ENCODE data around the gene ARFGAP2. TPM values are rescaled to one million over a fixed set of nuclear protein-coding genes. Genes with fewer than 3 reads are reported as not detected.
"Not testable (repeated sequence)": the region's sequence is repeated elsewhere in the genome, so short reads cannot be mapped to it uniquely, and the experiment has no call there.

ARFGAP2 gene
- total RNA-seq, 1 experiment from 2014 or later, result 97.5 TPM

- H3K9ac ChIP-seq (ENCODE audit: low read length), result no peak overlapping the region
- no peaks in the 10 kb centered on the region for H3K36me3 ChIP-seq (ENCODE audit: low read depth, low read length)
- H3K9me3 ChIP-seq (ENCODE audit: low read length), result no peaks in the 10 kb centered on the region
- H3F3A ChIP-seq (ENCODE audit: low read length, unreplicated experiment), result no peaks in the 10 kb centered on the region
- ATAC-seq (no peak), DNase-seq (peak; percentile 37)
- H3K4me1 ChIP-seq (ENCODE audit: insufficient read depth, low read length), result peaks cover 19% of the 10 kb centered on the region
- no peak overlapping the region for H3K27ac ChIP-seq (ENCODE audit: low read length)
- CTCF ChIA-PET, result no interaction called here
- H2AFZ ChIP-seq (ENCODE audit: low read length), result no peak overlapping the region
- no peak overlapping the region for H3K4me2 ChIP-seq (ENCODE audit: low read length)
- no TSS peak for BruUV-seq (replicated peaks)
- H3K4me3 ChIP-seq (ENCODE audit: low read length), result no peak overlapping the region
- intact Hi-C loops (cut with micrococcal nuclease), result no loop called here
- TF ChIP-seq EZH2phosphoT487 (IDR thresholded peaks at IDR 0.05; ENCODE audit: borderline replicate concordance, low read length) (no peak), EZH2 (IDR thresholded peaks at IDR 0.05; ENCODE audit: low read length, unreplicated experiment) (no peak)
- TF ChIP-seq, protein P1, sequence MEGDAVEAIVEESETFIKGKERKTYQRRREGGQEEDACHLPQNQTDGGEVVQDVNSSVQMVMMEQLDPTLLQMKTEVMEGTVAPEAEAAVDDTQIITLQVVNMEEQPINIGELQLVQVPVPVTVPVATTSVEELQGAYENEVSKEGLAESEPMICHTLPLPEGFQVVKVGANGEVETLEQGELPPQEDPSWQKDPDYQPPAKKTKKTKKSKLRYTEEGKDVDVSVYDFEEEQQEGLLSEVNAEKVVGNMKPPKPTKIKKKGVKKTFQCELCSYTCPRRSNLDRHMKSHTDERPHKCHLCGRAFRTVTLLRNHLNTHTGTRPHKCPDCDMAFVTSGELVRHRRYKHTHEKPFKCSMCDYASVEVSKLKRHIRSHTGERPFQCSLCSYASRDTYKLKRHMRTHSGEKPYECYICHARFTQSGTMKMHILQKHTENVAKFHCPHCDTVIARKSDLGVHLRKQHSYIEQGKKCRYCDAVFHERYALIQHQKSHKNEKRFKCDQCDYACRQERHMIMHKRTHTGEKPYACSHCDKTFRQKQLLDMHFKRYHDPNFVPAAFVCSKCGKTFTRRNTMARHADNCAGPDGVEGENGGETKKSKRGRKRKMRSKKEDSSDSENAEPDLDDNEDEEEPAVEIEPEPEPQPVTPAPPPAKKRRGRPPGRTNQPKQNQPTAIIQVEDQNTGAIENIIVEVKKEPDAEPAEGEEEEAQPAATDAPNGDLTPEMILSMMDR (conservative IDR thresholded peaks at IDR 0.05; ENCODE audit: low read depth, low read length), result no peak
- H3K79me2 ChIP-seq (ENCODE audit: low read length), result no peaks in the 10 kb centered on the region; the same call in 1 of the 2 replicates
- H3K27me3 ChIP-seq (ENCODE audit: low read length), result no peaks in the 10 kb centered on the region
- POLR2A ChIA-PET (ENCODE audit: unreplicated experiment), result no interaction called here
- no peaks in the 10 kb centered on the region for H3K9me2 ChIP-seq (replicated peaks; ENCODE audit: low read length)
- H4K20me1 ChIP-seq (ENCODE audit: low read length), result no peaks in the 10 kb centered on the region
Observed at GRCh38 chr11:47192111-47192510, 15.4 kb upstream of the ARFGAP2 start.

DNA sequence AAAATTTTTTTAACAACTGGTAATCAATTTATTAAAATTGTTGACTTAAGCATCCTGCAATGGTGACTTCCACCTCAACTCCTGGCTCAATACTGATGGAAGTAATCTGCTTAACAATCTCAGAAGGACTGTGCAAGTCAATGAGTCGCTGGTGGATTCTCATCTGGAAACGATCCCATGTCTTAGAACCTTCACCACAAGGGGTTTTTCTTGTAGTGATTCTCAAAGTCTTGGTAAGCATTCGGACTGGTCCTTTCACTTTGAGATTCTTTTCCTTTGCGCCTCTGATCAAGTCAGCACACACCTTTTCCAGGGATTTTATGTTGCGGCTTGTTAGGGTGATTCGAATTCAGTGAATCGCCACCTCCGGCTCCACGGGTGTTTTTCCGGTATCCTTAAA, 14.5 kb upstream of the ARFGAP2 start:
- H3K79me2 ChIP-seq (ENCODE audit: low read length); H3K4me3 ChIP-seq (ENCODE audit: low read length); H3K27me3 ChIP-seq (ENCODE audit: low read length); H2AFZ ChIP-seq (ENCODE audit: low read length); H4K20me1 ChIP-seq (ENCODE audit: low read length); H3K36me3 ChIP-seq (ENCODE audit: low read depth, low read length); H3K4me2 ChIP-seq (ENCODE audit: low read length); H3F3A ChIP-seq (ENCODE audit: low read length, unreplicated experiment); BruUV-seq (replicated peaks); H3K9me2 ChIP-seq (replicated peaks; ENCODE audit: low read length); POLR2A ChIA-PET (ENCODE audit: unreplicated experiment); H3K9ac ChIP-seq (ENCODE audit: low read length); intact Hi-C loops (cut with micrococcal nuclease); H3K27ac ChIP-seq (ENCODE audit: low read length); H3K9me3 ChIP-seq (ENCODE audit: low read length); ATAC-seq: not testable (repeated sequence)
- peak; percentile 46 for DNase-seq
- CTCF ChIA-PET, result interaction anchor here (0.7 kb wide), 1 partner anchor 54 kb away, joined by 3 read pairs; no protein-coding TSS in a partner anchor
- H3K4me1 ChIP-seq (ENCODE audit: insufficient read depth, low read length), result peaks cover 19% of the 10 kb centered on the region

DNA sequence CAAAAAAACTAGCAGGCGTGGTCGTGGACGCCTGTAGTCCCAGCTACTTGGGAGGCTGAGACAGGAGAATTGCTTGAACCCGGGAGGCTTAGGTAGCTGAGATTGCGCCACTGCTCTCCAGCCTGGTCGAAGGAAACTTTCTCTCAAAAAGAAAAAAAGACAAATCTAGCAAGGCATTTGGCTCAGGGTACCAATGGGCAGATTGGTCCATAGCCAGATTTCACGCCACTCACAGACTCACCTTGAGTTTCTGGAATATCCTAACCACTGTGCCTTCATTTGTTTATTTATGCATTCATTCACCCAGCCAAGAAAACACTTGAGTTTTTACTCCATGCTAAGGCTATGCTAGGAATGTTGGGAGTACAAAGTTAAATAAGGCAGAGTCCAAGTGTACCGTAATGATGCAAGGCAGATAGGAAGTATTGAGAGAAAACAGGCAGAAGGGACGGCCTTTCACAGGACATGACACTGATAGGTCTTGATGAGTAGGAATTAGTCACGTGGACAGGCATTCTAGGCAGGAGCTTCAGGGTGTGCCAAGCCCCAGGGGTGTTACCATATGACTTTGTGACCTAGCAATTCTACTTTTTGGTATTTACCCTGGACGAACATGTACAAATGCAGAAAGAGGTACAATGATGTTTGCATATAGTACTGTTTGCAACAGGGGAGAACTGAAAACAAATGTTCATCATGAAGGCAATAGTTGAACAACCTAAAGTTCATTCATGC, 12.6 kb upstream of the ARFGAP2 start:
- Histone ChIP-seq H3K9ac (ENCODE audit: low read length) (no peak overlapping the region), H3K27me3 (ENCODE audit: low read length) (no peaks in the 10 kb centered on the region), H3K27ac (ENCODE audit: low read length) (no peak overlapping the region), H4K20me1 (ENCODE audit: low read length) (no peaks in the 10 kb centered on the region), H3F3A (ENCODE audit: low read length, unreplicated experiment) (no peaks in the 10 kb centered on the region), H3K4me2 (ENCODE audit: low read length) (peak overlapping the region; percentile 44), H3K79me2 (ENCODE audit: low read length) (peaks cover 23% of the 10 kb centered on the region), H2AFZ (ENCODE audit: low read length) (no peak overlapping the region), H3K9me3 (ENCODE audit: low read length) (no peaks in the 10 kb centered on the region), H3K4me3 (ENCODE audit: low read length) (no peak overlapping the region), H3K36me3 (ENCODE audit: low read depth, low read length) (no peaks in the 10 kb centered on the region), H3K4me1 (ENCODE audit: insufficient read depth, low read length) (peaks cover 25% of the 10 kb centered on the region), H3K9me2 (replicated peaks; ENCODE audit: low read length) (no peaks in the 10 kb centered on the region)
- BruUV-seq (replicated peaks), result no TSS peak
- TF ChIP-seq EZH2phosphoT487 (IDR thresholded peaks at IDR 0.05; ENCODE audit: borderline replicate concordance, low read length), result no peak
- no peak for TF ChIP-seq EZH2 (IDR thresholded peaks at IDR 0.05; ENCODE audit: low read length, unreplicated experiment)
- TF ChIP-seq, protein P1 (conservative IDR thresholded peaks at IDR 0.05; ENCODE audit: low read depth, low read length), result no peak
- ATAC-seq (peak; percentile 4), DNase-seq (peak; percentile 86)
- intact Hi-C loops (cut with micrococcal nuclease), result no loop called here
- ChIA-PET POLR2A (ENCODE audit: unreplicated experiment) (no interaction called here), CTCF (interaction anchor here (0.7 kb wide), 1 partner anchor 27 kb away, joined by 5 read pairs; no protein-coding TSS in a partner anchor)
